EH (cell line): ENCODE measurements around the gene UBE2D1.

Source experiments
- DNase-seq: peaks from one replicate; pipeline ENCODE4 v3.0.0-alpha.2; 2015; ENCODE audit warnings: low read depth

The UBE2D1 gene

GRCh38 chr10:58334817-58335305, at the start of gene UBE2D1:
Gene UBE2D1, plus strand, starts transcription at chr10:58335006. Its CDS starts 196 bp downstream, at chr10:58335202.
- DNase-seq = peak; percentile 78

GRCh38 chr10:58291538-58292174, 43.1 kb upstream of the UBE2D1 start:
- peak; percentile 67 for DNase-seq

- no peak for DNase-seq
Observed at GRCh38 chr10:58293989-58294388, 40.8 kb upstream of the UBE2D1 start.

GRCh38 chr10:58299580-58299979, 35.2 kb upstream of the UBE2D1 start:
- peak; percentile 56 for DNase-seq

- no peak for DNase-seq
Observed at GRCh38 chr10:58300676-58301075, 34.1 kb upstream of the UBE2D1 start.

GRCh38 chr10:58302254-58302653, 32.6 kb upstream of the UBE2D1 start:
- no peak for DNase-seq

- no peak for DNase-seq
Observed at GRCh38 chr10:58304099-58304633, 30.6 kb upstream of the UBE2D1 start.

GRCh38 chr10:58305821-58306220, 29.0 kb upstream of the UBE2D1 start:
- DNase-seq = no peak

- DNase-seq = no peak
Observed at GRCh38 chr10:58307676-58308075, 27.1 kb upstream of the UBE2D1 start.

GRCh38 chr10:58311026-58311425, 23.8 kb upstream of the UBE2D1 start:
- no peak for DNase-seq

GRCh38 chr10:58316874-58317273, 17.9 kb upstream of the UBE2D1 start:
- no peak for DNase-seq

GRCh38 chr10:58318346-58318745, 16.5 kb upstream of the UBE2D1 start:
- no peak for DNase-seq

- peak; percentile 5 for DNase-seq
Observed at GRCh38 chr10:58319599-58319998, 15.2 kb upstream of the UBE2D1 start.

GRCh38 chr10:58320351-58321049, 14.3 kb upstream of the UBE2D1 start:
- no peak for DNase-seq

- DNase-seq = peak; percentile 11
Observed at GRCh38 chr10:58322072-58322834, 12.6 kb upstream of the UBE2D1 start.

GRCh38 chr10:58322835-58323209, 12.0 kb upstream of the UBE2D1 start:
- no peak for DNase-seq

GRCh38 chr10:58326967-58327381, 7.8 kb upstream of the UBE2D1 start:
- DNase-seq = peak; percentile 78

- DNase-seq = no peak
Observed at GRCh38 chr10:58328233-58328632, 6.6 kb upstream of the UBE2D1 start.

GRCh38 chr10:58330431-58330830, 4.4 kb upstream of the UBE2D1 start:
- no peak for DNase-seq

GRCh38 chr10:58331646-58332045, 3.2 kb upstream of the UBE2D1 start:
- DNase-seq = no peak

- DNase-seq = peak; percentile 49
Observed at GRCh38 chr10:58335306-58336005, 650 bp downstream of the UBE2D1 start.

- DNase-seq = no peak
Observed at GRCh38 chr10:58336242-58336641, 1.4 kb downstream of the UBE2D1 start.
